GM18858 (cell line): ENCODE data around the gene B4GALNT3.

Source experiments
- ATAC-seq: cut with Tn5 transposase; IDR thresholded peaks from one replicate; pipeline ENCODE4 v1.9.1; 2021; ENCODE audit not compliant: unreplicated experiment

B4GALNT3 gene

GRCh38 chr12:508145-508544 lies 48.4 kb downstream of the B4GALNT3 start:
- ATAC-seq = no peak

- no peak for ATAC-seq
Observed at GRCh38 chr12:508795-509194, 49.1 kb downstream of the B4GALNT3 start.

GRCh38 chr12:509500-509899 lies 49.8 kb downstream of the B4GALNT3 start:
- no peak for ATAC-seq

GRCh38 chr12:510071-510825 lies 50.5 kb downstream of the B4GALNT3 start:
- ATAC-seq = no peak

- no peak for ATAC-seq
Observed at GRCh38 chr12:512933-513332, 53.2 kb downstream of the B4GALNT3 start.

GRCh38 chr12:513446-513845 lies 53.7 kb downstream of the B4GALNT3 start:
- ATAC-seq = no peak

- no peak for ATAC-seq
Observed at GRCh38 chr12:517538-517937, 57.8 kb downstream of the B4GALNT3 start.

GRCh38 chr12:520119-520518 lies 60.4 kb downstream of the B4GALNT3 start:
- no peak for ATAC-seq

GRCh38 chr12:522692-523378 lies 63.1 kb downstream of the B4GALNT3 start:
- no peak for ATAC-seq

GRCh38 chr12:524167-524951 lies 64.6 kb downstream of the B4GALNT3 start:
- no peak for ATAC-seq

- ATAC-seq = no peak
Observed at GRCh38 chr12:526089-526488, 66.3 kb downstream of the B4GALNT3 start.

- ATAC-seq = no peak
Observed at GRCh38 chr12:527241-527640, 67.5 kb downstream of the B4GALNT3 start.

GRCh38 chr12:527729-528128 lies 68.0 kb downstream of the B4GALNT3 start:
- ATAC-seq = no peak

- ATAC-seq = no peak
Observed at GRCh38 chr12:530308-530707, 70.6 kb downstream of the B4GALNT3 start.

- no peak for ATAC-seq
Observed at GRCh38 chr12:530821-531220, 71.1 kb downstream of the B4GALNT3 start.

GRCh38 chr12:531951-532585 lies 72.3 kb downstream of the B4GALNT3 start:
- no peak for ATAC-seq

- ATAC-seq = no peak
Observed at GRCh38 chr12:532908-533565, 73.3 kb downstream of the B4GALNT3 start.

- no peak for ATAC-seq
Observed at GRCh38 chr12:533718-534117, 74.0 kb downstream of the B4GALNT3 start.

GRCh38 chr12:534216-534615 lies 74.5 kb downstream of the B4GALNT3 start:
- no peak for ATAC-seq

- no peak for ATAC-seq
Observed at GRCh38 chr12:535396-535795, 75.7 kb downstream of the B4GALNT3 start.

- no peak for ATAC-seq
Observed at GRCh38 chr12:536751-537245, 77.1 kb downstream of the B4GALNT3 start.
